K562 (cell line): ENCODE data around the gene ITPK1. TPM values are rescaled to one million over a fixed set of nuclear protein-coding genes. Genes with fewer than 3 reads are reported as not detected.

ENCODE experiments used
- ATAC-seq: fragments of 200-7000 bp; cut with Tn5 transposase; 3 replicates; pipeline ENCODE4 v1.9.1; 2020; ENCODE audit warnings: moderate library complexity
- BruUV-seq: library from RNA; stranded (reverse); fragments of 400-500 nt; replicated peaks from 2 replicates; lab custom pipeline; 2021; lab: Mats Ljungman, UMichigan
- CTCF ChIA-PET: fragments of 300-600 bp; formaldehyde crosslinking; extraction: SDS; loops from one replicate; lab custom pipeline; 2021; ENCODE audit warnings: low intra/inter-chr PET ratio; lab: Yijun Ruan, JAX
- POLR2A ChIA-PET: fragments of 300-600, 350-650 bp; sonication (Branson Sonifier 250); formaldehyde crosslinking; extraction: SDS; loops from one replicate; lab custom pipeline; 2021; ENCODE audit warnings: antibody characterized with exemption, inconsistent platforms; lab: Yijun Ruan, JAX
- DNase-seq, 4 experiments: peaks; one replicate each; pipeline versions ENCODE4 v3.0.0 to v3.0.0-alpha.2; 2011 to 2018; ENCODE audit warnings: low spot score in 3 of 4, mixed read lengths in 3 of 4; ENCODE audit errors: extremely low read depth in 1 of 4
- FAIRE-seq: peaks from 2 replicates; lab custom pipeline; 2011; peaks lifted over from hg19 to GRCh38; lab: Jason Lieb, UNC
- H2AFZ ChIP-seq: 2 replicates; pipeline ENCODE4 v1.6.0; 2011; ENCODE audit warnings: low read depth, low read length, control low read depth, inconsistent platforms
- H3K27ac ChIP-seq: fragments of 200-600 bp; 3 replicates; pipeline ENCODE4 v1.8.0; 2011; ENCODE audit warnings: low read depth, mild to moderate bottlenecking, control low read depth, inconsistent platforms, low read length, moderate library complexity, mixed read lengths; ENCODE audit errors: extremely low read depth
- H3K27me3 ChIP-seq, 2 experiments: fragments of 300-600 bp in 1 of 2; 2 replicates in 1 of 2; 3 replicates in 1 of 2; pipeline versions ENCODE4 v1.6.0 to v1.8.0; 2011; ENCODE audit warnings: inconsistent platforms in 2 of 2, low read length in 2 of 2, mild to moderate bottlenecking in 1 of 2, mixed read lengths in 1 of 2, moderate library complexity in 1 of 2; ENCODE audit not compliant: control insufficient read depth in 2 of 2, insufficient read depth in 2 of 2
- H3K36me3 ChIP-seq: fragments of 300-600 bp; 3 replicates; pipeline ENCODE4 v1.8.0; 2011; ENCODE audit warnings: mild to moderate bottlenecking, low read length, inconsistent platforms; ENCODE audit not compliant: control insufficient read depth, insufficient read depth
- H3K4me1 ChIP-seq, 2 experiments: fragments of 200-600 bp in 1 of 2; replicated peaks in 1 of 2; 2 replicates in 1 of 2; 3 replicates in 1 of 2; pipeline versions ENCODE4 v1.5.1 to v1.8.0; 2011; ENCODE audit warnings: inconsistent platforms in 2 of 2, low read length in 2 of 2, mild to moderate bottlenecking in 1 of 2, mixed read lengths in 1 of 2, moderate library complexity in 1 of 2; ENCODE audit not compliant: control insufficient read depth in 2 of 2, insufficient read depth in 2 of 2
- H3K4me2 ChIP-seq: 2 replicates; pipeline ENCODE4 v1.6.1; 2011; ENCODE audit warnings: low read length, control low read depth, inconsistent platforms, mixed read lengths; ENCODE audit not compliant: insufficient read depth
- H3K4me3 ChIP-seq: fragments of 200-600 bp; sonication (generic), shearing (Covaris generic); 2 replicates; pipeline ENCODE4 v1.5.1; 2016; ENCODE audit warnings: control low read depth, inconsistent platforms
- H3K79me2 ChIP-seq: fragments of 200-600 bp; 3 replicates; pipeline ENCODE4 v1.8.0; 2011; ENCODE audit warnings: low read length, inconsistent platforms; ENCODE audit not compliant: control insufficient read depth, insufficient read depth
- H3K9ac ChIP-seq, 2 experiments: 2 replicates each; pipeline versions ENCODE4 v1.6.0 to v1.6.1; 2011; ENCODE audit warnings: low read depth in 2 of 2, low read length in 2 of 2, control low read depth in 1 of 2, inconsistent platforms in 1 of 2, mild to moderate bottlenecking in 1 of 2, mixed read lengths in 1 of 2; ENCODE audit not compliant: insufficient read depth in 1 of 2
- H3K9me1 ChIP-seq: one replicate; pipeline ENCODE4 v1.6.0; 2011; ENCODE audit warnings: inconsistent platforms, mild to moderate bottlenecking, low read length, moderate library complexity; ENCODE audit not compliant: control insufficient read depth, insufficient read depth
- H3K9me3 ChIP-seq: replicated peaks from 2 replicates; pipeline ENCODE4 v1.5.1; 2011; ENCODE audit warnings: low read depth, low read length, inconsistent platforms; ENCODE audit not compliant: control insufficient read depth, insufficient read depth
- H4K20me1 ChIP-seq: replicated peaks from 2 replicates; pipeline ENCODE4 v1.6.1; 2011; ENCODE audit warnings: low read length, inconsistent platforms, mixed read lengths; ENCODE audit not compliant: control insufficient read depth, insufficient read depth
- BACH1 ChIP-seq: fragments of 200-800 bp; sonication (Bioruptor generic); IDR thresholded peaks from 2 replicates; pipeline ENCODE4 v1.6.1; 2016; ENCODE audit warnings: missing genetic modification characterization, missing compliant biosample characterization
- BRD9 ChIP-seq: fragments of 450-650 bp; IDR thresholded peaks from 2 replicates; pipeline ENCODE4 v1.6.1; 2018; ENCODE audit warnings: low read depth; ENCODE audit not compliant: partially characterized antibody
- CBX5 ChIP-seq: IDR thresholded peaks from 2 replicates; pipeline ENCODE4 v1.6.1; 2014; ENCODE audit warnings: low read depth, borderline replicate concordance
- CREB3L1 ChIP-seq: fragments of 450-650 bp; IDR thresholded peaks from 2 replicates; pipeline ENCODE4 v1.6.1; 2014; ENCODE audit warnings: low read depth, mild to moderate bottlenecking, moderate library complexity, borderline replicate concordance
- EP400 ChIP-seq: fragments of 450-650 bp; IDR thresholded peaks from 2 replicates; pipeline ENCODE4 v1.6.1; 2017; ENCODE audit warnings: antibody characterized with exemption, mild to moderate bottlenecking, moderate library complexity
- FOXA1 ChIP-seq: fragments of 450-650 bp; IDR thresholded peaks from 2 replicates; pipeline ENCODE4 v1.6.1; 2016; ENCODE audit warnings: mild to moderate bottlenecking, borderline replicate concordance
- MEIS2 ChIP-seq: fragments of 450-650 bp; IDR thresholded peaks from 2 replicates; pipeline ENCODE4 v1.6.1; 2014; ENCODE audit warnings: mild to moderate bottlenecking; ENCODE audit not compliant: partially characterized antibody
- MIER1 ChIP-seq: fragments of 450-650 bp; IDR thresholded peaks from 2 replicates; pipeline ENCODE4 v1.6.1; 2016; ENCODE audit warnings: antibody characterized with exemption, mild to moderate bottlenecking, low read depth
- MXI1 ChIP-seq: IDR thresholded peaks from 2 replicates; pipeline ENCODE4 v1.6.1; 2011; ENCODE audit warnings: low read depth, mild to moderate bottlenecking, improper control_type of control experiment, low read length
- NCOR1 ChIP-seq: fragments of 450-650 bp; IDR thresholded peaks from 2 replicates; pipeline ENCODE4 v1.6.1; 2016; ENCODE audit warnings: mild to moderate bottlenecking, moderate library complexity
- NELFE ChIP-seq: IDR thresholded peaks from 2 replicates; pipeline ENCODE4 v1.6.1; 2011; ENCODE audit warnings: mild to moderate bottlenecking; ENCODE audit not compliant: insufficient read depth, insufficient read length
- PML ChIP-seq: IDR thresholded peaks from 2 replicates; pipeline ENCODE4 v1.6.1; 2012; ENCODE audit warnings: low read length, inconsistent platforms
- RCOR1 ChIP-seq, 2 experiments: IDR thresholded peaks; 2 replicates each; pipeline ENCODE4 v1.6.1; 2012; ENCODE audit warnings: low read depth in 2 of 2, low read length in 2 of 2, borderline replicate concordance in 1 of 2, improper control_type of control experiment in 1 of 2
- ZBTB9 ChIP-seq: fragments of 450-650 bp; formaldehyde crosslinking; IDR thresholded peaks from 2 replicates; pipeline ENCODE4 v1.4.0; 2020; ENCODE audit warnings: mild to moderate bottlenecking, moderate library complexity
- ZNF165 ChIP-seq: fragments of 250-450 bp; sonication (Bioruptor Pico); IDR thresholded peaks from 2 replicates; pipeline ENCODE4 v1.4.0; 2020; ENCODE audit warnings: borderline replicate concordance
- ZNF212 ChIP-seq: fragments of 450-650 bp; formaldehyde crosslinking; IDR thresholded peaks from 2 replicates; pipeline ENCODE4 v1.4.0; 2020; ENCODE audit warnings: mild to moderate bottlenecking
- ZNF507 ChIP-seq: conservative IDR thresholded peaks from 2 replicates; pipeline ENCODE4 v1.6.1; 2017; ENCODE audit warnings: missing genetic modification characterization, missing compliant biosample characterization
- ZNF668 ChIP-seq: fragments of 250-450 bp; sonication (Bioruptor Pico); IDR thresholded peaks from 2 replicates; pipeline ENCODE4 v1.8.0; 2022; ENCODE audit warnings: mild to moderate bottlenecking, inconsistent platforms
- WGBS: fragments of 100-300 bp; shearing (Covaris generic); methylation state at CpG from one replicate; pipeline ENCODE4 v1.1.6; 2016; ENCODE audit warnings: low coverage, mixed read lengths; ENCODE audit not compliant: insufficient coverage; ENCODE audit errors: missing lambda C conversion rate; 5-methylcytosine and 5-hydroxymethylcytosine counted together
- in situ Hi-C: fragments of 300-500 bp; cut with MboI; formaldehyde crosslinking; loops from 4 replicates; pipeline ENCODE4 v1.15.0; 2018; ENCODE audit warnings: inconsistent platforms, mixed read lengths
- intact Hi-C: fragments of 100-400 bp; cut with micrococcal nuclease; formaldehyde crosslinking; loops from 2 replicates; pipeline ENCODE4 v1.14.2; 2022
- polyA plus RNA-seq, 8 experiments: library from polyadenylated mRNA; depleted of rRNA in 4 of 8; stranded (reverse) in 5 of 8; unstranded in 3 of 8; fragments of >200 nt; fragmentation: Nextera tagmentation in 2 of 8; fragmentation: Illumina TruSeq in 1 of 8; extraction: Ambion mirVana in 2 of 8; extraction: Trizol in 1 of 8; gene quantifications; 2 replicates each; pipeline versions ENCODE4 v1.2.1 to v1.2.3, GENCODE V29; 2011 to 2014; ENCODE audit warnings: inconsistent platforms in 1 of 8, missing spikeins in 1 of 8
- total RNA-seq, 7 experiments: library from RNA; depleted of rRNA in 6 of 7; stranded (reverse); fragments of >200 nt in 6 of 7; fragmentation: Illumina TruSeq in 2 of 7; extraction: Trizol in 2 of 7; gene quantifications; 2 replicates each; pipeline versions ENCODE4 v1.2.1 to v1.2.3, GENCODE V29; 2011 to 2021; ENCODE audit warnings: low replicate concordance in 1 of 7

Gene ITPK1
- total and polyA plus RNA-seq, 9 of the 15 experiments (the other 6 are each of a cell fraction or from before 2014, with no cell fraction given): 1.2 to 39.2 (median 23.0) TPM

GRCh38 chr14:93113678-93114067 lies 2.1 kb downstream of the ITPK1 start:
- ATAC-seq (no peak), DNase-seq (no peak), FAIRE-seq (no peak)
- Histone ChIP-seq H3K79me2 (peaks cover 17% of the 10 kb centered on the region; the same call in 2 of the 3 replicates), H2AFZ (0 out of 2 replicates have a peak overlapping the region, but pooled peaks have one; percentile 75), H3K27me3 (no peaks in the 10 kb centered on the region), H3K4me3 (no peak overlapping the region), H3K9ac (peak overlapping the region in 1 of 2 experiments; percentile 68; a peak in 1 of 4 replicates), H3K27ac (peak overlapping the region; percentile 57; the same call in 1 of the 3 replicates), H3K4me1 (peaks cover 13 to 29% of the 10 kb centered on the region in 2 experiments; a peak in 4 of 5 replicates), H3K4me2 (peak overlapping the region; percentile 62; the same call in 1 of the 2 replicates), H3K9me1 (no peaks in the 10 kb centered on the region), H3K36me3 (no peaks in the 10 kb centered on the region), H3K9me3 (no peaks in the 10 kb centered on the region), H4K20me1 (0 out of 2 replicates have a peak, but pooled peaks cover 5% of the 10 kb centered on the region)
- TF ChIP-seq MIER1 (no peak), PML (no peak), ZNF668 (CRISPR knock-in tag) (no peak), RCOR1 (IDR thresholded peaks at IDR 0.05; ENCODE audit: borderline replicate concordance in 1 of 2, low read depth in 2 of 2, low read length in 2 of 2) (no peak), ZBTB9 (no peak), CBX5 (no peak), NELFE (no peak), BACH1 (tag) (no peak), ZNF212 (no peak), BRD9 (no peak), ZNF165 (CRISPR knock-in tag) (no peak), CREB3L1 (no peak), ZNF507 (tag) (no peak), MEIS2 (no peak), FOXA1 (no peak), NCOR1 (no peak), MXI1 (no peak), EP400 (no peak)
- intact Hi-C loops: loop anchor here (1.0 to 5.0 kb wide), 4 partner anchors 26 to 161 kb away; partner anchors contain the start of genes GON7 and UBR7
- in situ Hi-C loops: no loop called here
- no TSS peak for BruUV-seq
- WGBS: 69% methylated on average over 6 of the region's 8 CpGs
- CTCF ChIA-PET: interaction anchor here (1.0 to 2.5 kb wide), 7 partner anchors 9 to 506 kb away, joined by 3 to 22 read pairs (median 5); no protein-coding TSS in a partner anchor
- POLR2A ChIA-PET: interaction anchor here (0.6 to 2.1 kb wide), 11 partner anchors 12 to 1595 kb away, joined by 3 to 11 read pairs (median 3); partner anchors contain the start of gene UBR7
